ENCODE data around the gene THBD.

The THBD gene

DNA sequence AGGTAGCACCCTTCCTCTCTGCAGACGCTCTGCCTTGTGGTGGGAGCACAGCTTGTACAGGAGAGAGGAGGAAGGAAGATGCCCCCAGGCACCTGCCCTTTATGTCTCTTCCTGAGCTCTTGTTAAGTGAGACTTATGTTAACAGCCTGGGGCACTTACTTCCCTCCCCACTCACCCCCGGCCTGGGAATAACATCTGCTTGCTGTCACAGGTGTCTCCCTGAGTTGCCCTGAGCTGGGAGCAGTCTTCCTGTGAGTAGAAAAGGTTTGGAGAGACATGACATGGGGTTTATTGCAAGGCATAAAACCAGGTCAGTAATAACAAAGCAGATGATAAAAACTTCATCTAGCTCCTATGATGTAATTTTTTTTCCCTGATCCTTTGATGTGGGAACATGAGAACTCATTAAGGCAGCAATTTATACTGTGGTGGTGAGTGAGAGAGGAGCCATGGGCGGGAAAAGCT, 12.4 kb downstream of the THBD start:
- H3K27me3 ChIP-seq (ENCODE audit: insufficient read depth, poor library complexity, severe bottlenecking), result no peaks in the 10 kb centered on the region

DNA sequence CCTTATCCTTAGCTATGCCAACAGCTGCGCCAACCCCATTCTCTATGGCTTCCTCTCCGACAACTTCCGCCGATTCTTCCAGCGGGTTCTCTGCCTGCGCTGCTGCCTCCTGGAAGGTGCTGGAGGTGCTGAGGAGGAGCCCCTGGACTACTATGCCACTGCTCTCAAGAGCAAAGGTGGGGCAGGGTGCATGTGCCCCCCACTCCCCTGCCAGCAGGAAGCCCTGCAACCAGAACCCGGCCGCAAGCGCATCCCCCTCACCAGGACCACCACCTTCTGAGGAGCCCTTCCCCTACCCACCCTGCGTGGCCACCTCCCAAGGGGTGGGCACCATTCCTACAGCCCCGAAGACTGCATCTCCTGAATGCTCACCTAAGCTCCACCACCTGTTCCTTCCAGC, 13.1 kb downstream of the THBD start:
- Histone ChIP-seq H3K36me3 (ENCODE audit: low read depth) (no peaks in the 10 kb centered on the region), H3K4me3 (ENCODE audit: severe bottlenecking) (no peak overlapping the region), H3K27ac (ENCODE audit: poor library complexity, severe bottlenecking) (no peak overlapping the region), H3K9me3 (ENCODE audit: severe bottlenecking) (no peaks in the 10 kb centered on the region), H3K27me3 (ENCODE audit: insufficient read depth, poor library complexity, severe bottlenecking) (no peaks in the 10 kb centered on the region), H3K4me1 (ENCODE audit: insufficient read depth, poor library complexity, severe bottlenecking) (peaks cover 4% of the 10 kb centered on the region)
- DNase-seq (ENCODE audit: low spot score) (no peak), ATAC-seq (ENCODE audit: low read depth) (no peak)
- TF ChIP-seq, protein P1, sequence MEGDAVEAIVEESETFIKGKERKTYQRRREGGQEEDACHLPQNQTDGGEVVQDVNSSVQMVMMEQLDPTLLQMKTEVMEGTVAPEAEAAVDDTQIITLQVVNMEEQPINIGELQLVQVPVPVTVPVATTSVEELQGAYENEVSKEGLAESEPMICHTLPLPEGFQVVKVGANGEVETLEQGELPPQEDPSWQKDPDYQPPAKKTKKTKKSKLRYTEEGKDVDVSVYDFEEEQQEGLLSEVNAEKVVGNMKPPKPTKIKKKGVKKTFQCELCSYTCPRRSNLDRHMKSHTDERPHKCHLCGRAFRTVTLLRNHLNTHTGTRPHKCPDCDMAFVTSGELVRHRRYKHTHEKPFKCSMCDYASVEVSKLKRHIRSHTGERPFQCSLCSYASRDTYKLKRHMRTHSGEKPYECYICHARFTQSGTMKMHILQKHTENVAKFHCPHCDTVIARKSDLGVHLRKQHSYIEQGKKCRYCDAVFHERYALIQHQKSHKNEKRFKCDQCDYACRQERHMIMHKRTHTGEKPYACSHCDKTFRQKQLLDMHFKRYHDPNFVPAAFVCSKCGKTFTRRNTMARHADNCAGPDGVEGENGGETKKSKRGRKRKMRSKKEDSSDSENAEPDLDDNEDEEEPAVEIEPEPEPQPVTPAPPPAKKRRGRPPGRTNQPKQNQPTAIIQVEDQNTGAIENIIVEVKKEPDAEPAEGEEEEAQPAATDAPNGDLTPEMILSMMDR (IDR thresholded peaks at IDR 0.05; ENCODE audit: poor library complexity, severe bottlenecking), result no peak

More for the DNA sequence above, 12.4 kb downstream of the THBD start:
- H3K4me1 ChIP-seq (ENCODE audit: insufficient read depth, poor library complexity, severe bottlenecking), result peaks cover 4% of the 10 kb centered on the region
- H3K9me3 ChIP-seq (ENCODE audit: severe bottlenecking), result no peaks in the 10 kb centered on the region
- DNase-seq (ENCODE audit: low spot score) (no peak), ATAC-seq (ENCODE audit: low read depth) (no peak)
- H3K4me3 ChIP-seq (ENCODE audit: severe bottlenecking), result no peak overlapping the region
- TF ChIP-seq, protein P1 (IDR thresholded peaks at IDR 0.05; ENCODE audit: poor library complexity, severe bottlenecking), result no peak
- H3K27ac ChIP-seq (ENCODE audit: poor library complexity, severe bottlenecking), result no peak overlapping the region
- no peaks in the 10 kb centered on the region for H3K36me3 ChIP-seq (ENCODE audit: low read depth)

DNA sequence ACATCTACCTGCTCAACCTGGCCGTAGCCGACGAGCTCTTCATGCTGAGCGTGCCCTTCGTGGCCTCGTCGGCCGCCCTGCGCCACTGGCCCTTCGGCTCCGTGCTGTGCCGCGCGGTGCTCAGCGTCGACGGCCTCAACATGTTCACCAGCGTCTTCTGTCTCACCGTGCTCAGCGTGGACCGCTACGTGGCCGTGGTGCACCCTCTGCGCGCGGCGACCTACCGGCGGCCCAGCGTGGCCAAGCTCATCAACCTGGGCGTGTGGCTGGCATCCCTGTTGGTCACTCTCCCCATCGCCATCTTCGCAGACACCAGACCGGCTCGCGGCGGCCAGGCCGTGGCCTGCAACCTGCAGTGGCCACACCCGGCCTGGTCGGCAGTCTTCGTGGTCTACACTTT, 13.7 kb downstream of the THBD start:
- TF ChIP-seq, protein P1 (IDR thresholded peaks at IDR 0.05; ENCODE audit: poor library complexity, severe bottlenecking), result no peak
- no peaks in the 10 kb centered on the region for H3K36me3 ChIP-seq (ENCODE audit: low read depth)
- no peak overlapping the region for H3K27ac ChIP-seq (ENCODE audit: poor library complexity, severe bottlenecking)
- no peak overlapping the region for H3K4me3 ChIP-seq (ENCODE audit: severe bottlenecking)
- peaks cover 4% of the 10 kb centered on the region for H3K4me1 ChIP-seq (ENCODE audit: insufficient read depth, poor library complexity, severe bottlenecking)
- H3K9me3 ChIP-seq (ENCODE audit: severe bottlenecking), result no peaks in the 10 kb centered on the region
- no peaks in the 10 kb centered on the region for H3K27me3 ChIP-seq (ENCODE audit: insufficient read depth, poor library complexity, severe bottlenecking)
- no peak for DNase-seq (ENCODE audit: low spot score)
- no peak for ATAC-seq (ENCODE audit: low read depth)

DNA sequence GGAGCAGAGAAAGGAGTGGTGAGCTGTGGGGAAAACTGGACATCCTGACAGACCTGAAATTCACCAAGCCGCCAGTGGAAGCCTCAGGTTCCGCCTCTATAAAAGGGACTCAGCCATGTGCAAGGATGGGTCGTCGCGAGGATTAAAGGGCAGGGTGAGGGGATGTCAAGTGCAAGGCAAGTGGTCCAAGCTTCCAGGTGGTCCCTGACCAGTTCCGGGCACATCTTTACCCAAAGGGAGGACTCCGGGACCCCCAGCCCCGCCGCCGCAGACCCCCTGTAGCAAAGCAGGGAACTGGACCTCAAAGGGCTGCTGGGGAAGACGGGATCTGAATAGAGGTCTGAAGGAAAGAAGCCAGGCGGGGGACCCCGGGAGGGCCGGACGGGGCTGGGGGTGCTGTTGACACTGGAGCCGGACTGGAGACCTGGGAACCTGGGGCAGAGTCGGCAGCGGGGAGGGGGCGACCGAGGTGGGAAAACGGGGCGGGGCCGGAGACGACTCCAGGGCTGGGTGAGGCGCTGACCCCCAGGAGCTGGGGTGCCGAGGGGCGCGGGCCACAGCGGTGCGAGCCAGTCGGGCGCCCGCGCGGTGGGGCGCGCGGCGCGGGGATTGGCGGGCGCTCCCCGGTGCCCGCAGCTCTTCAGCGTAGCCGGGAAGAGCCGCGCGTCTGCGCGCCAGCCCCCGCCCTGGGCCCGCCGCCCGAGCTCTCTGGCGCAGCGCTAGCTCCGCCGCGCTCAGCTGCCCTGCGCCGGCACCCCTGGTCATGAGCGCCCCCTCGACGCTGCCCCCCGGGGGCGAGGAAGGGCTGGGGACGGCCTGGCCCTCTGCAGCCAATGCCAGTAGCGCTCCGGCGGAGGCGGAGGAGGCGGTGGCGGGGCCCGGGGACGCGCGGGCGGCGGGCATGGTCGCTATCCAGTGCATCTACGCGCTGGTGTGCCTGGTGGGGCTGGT, 14.5 kb downstream of the THBD start, which contains the start of gene SSTR4:
Gene SSTR4 (plus strand): TSS at position 592 of the 951 bp plus-strand sequence. CDS start 172 bp downstream, at position 764.
- H3K27ac ChIP-seq (ENCODE audit: poor library complexity, severe bottlenecking), result no peak within 1 kb of the TSS
- H3K36me3 ChIP-seq (ENCODE audit: low read depth), result no peaks in the 10 kb centered on the region
- no peaks in the 10 kb centered on the region for H3K27me3 ChIP-seq (ENCODE audit: insufficient read depth, poor library complexity, severe bottlenecking)
- peak within 1 kb of the TSS; percentile 14 for H3K4me3 ChIP-seq (ENCODE audit: severe bottlenecking)
- TF ChIP-seq, protein P1 (IDR thresholded peaks at IDR 0.05; ENCODE audit: poor library complexity, severe bottlenecking), result no peak
- ATAC-seq (ENCODE audit: low read depth) (peak; percentile 53), DNase-seq (ENCODE audit: low spot score) (no peak)
- H3K9me3 ChIP-seq (ENCODE audit: severe bottlenecking), result no peaks in the 10 kb centered on the region
- H3K4me1 ChIP-seq (ENCODE audit: insufficient read depth, poor library complexity, severe bottlenecking), result peaks cover 4% of the 10 kb centered on the region
